Measurements from ENCODE around the gene C2orf76. TPM values are rescaled to one million over a fixed set of nuclear protein-coding genes. Genes with fewer than 3 reads are reported as not detected.

The C2orf76 gene
- total RNA-seq, 4 donors from 2014 or later: 2.9 to 11.3 TPM; not detected in 2

DNA sequence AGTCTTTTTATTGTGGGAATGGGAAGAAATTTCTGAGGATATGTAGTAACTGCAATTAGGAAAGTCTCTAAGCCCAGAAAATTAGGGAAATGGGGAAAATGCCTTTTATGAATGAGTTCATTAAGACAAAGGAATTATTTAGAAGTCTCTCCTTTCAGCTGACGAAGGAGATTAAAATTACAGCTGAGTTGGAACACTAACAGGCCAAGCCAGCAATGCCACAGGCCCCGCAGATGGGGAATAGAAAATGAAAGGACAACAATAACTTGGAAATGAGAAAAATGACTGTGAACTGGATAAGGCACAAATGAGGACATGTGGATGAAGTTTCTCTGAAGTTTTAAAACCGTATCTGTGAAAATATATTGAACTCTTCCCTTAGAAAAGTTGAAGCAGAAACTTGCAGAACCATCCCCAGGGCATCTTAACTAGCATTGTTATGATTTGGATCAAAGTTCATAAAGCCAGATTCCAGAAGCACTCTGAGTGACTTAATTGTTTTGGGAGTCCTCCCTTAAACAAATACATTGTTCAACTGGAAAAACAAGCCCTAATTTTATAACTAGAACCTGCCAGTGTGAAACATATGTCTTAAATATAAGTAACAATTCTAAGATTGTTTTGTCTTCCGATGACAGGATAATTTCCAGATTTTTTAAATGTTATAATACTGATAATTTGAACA lies 51.3 kb downstream of the C2orf76 start:
- Histone ChIP-seq H3K4me3 (no peak overlapping the region), H3K36me3 (no peaks in the 10 kb centered on the region), H3K4me1 (peaks cover 0 to 39% (median 8%) of the 10 kb centered on the region in 4 donors), H3K27me3 (no peaks in the 10 kb centered on the region), H3K9me3 (no peaks in the 10 kb centered on the region), H3K27ac (peak overlapping the region; percentile 50 to 79 (median 61))
- in situ Hi-C loops (cut with MboI; ENCODE audit: low pct_ligation_motif_present in 1 of 4, low pct_unique_long_range_greater_than_20kb in 1 of 4, low sequenced_read_pairs in 3 of 4): no loop called here
- no peak for TF ChIP-seq POLR2AphosphoS5 (IDR thresholded peaks at IDR 0.05)
- TF ChIP-seq EP300 (IDR thresholded peaks at IDR 0.05; ENCODE audit: low read depth): no peak
- TF ChIP-seq POLR2A (IDR thresholded peaks at IDR 0.05): no peak
- TF ChIP-seq, protein P1, sequence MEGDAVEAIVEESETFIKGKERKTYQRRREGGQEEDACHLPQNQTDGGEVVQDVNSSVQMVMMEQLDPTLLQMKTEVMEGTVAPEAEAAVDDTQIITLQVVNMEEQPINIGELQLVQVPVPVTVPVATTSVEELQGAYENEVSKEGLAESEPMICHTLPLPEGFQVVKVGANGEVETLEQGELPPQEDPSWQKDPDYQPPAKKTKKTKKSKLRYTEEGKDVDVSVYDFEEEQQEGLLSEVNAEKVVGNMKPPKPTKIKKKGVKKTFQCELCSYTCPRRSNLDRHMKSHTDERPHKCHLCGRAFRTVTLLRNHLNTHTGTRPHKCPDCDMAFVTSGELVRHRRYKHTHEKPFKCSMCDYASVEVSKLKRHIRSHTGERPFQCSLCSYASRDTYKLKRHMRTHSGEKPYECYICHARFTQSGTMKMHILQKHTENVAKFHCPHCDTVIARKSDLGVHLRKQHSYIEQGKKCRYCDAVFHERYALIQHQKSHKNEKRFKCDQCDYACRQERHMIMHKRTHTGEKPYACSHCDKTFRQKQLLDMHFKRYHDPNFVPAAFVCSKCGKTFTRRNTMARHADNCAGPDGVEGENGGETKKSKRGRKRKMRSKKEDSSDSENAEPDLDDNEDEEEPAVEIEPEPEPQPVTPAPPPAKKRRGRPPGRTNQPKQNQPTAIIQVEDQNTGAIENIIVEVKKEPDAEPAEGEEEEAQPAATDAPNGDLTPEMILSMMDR (IDR thresholded peaks at IDR 0.05): no peak
- DNase-seq: no peak
- WGBS, 2 donors (ENCODE audit: low coverage in 1 of 2): 45 to 56% methylated on average over 2 to 4 of the region's 4 CpGs
- intact Hi-C loops (cut with DNase I; ENCODE audit: low total_unique reads): no loop called here

DNA sequence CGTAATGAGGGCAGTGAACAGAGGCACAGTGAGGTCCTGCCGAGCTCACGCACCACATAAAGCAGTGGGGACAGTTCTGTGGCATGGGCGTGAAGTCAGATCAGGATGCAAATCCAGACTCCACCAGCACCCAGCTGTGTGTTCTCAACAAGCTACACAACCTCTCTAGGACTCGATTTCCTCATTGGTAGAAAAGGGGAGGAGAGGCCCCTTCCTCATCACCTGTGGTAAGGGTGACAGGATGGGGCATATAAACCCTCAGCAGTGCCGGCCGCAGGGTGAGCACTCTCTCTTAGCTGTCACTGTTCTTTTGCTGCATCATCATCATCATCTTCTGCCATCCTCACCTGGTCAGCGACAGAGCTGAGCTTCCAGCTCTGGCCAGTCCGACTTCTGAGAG lies 54.8 kb downstream of the C2orf76 start:
- Histone ChIP-seq H3K9me3 (no peaks in the 10 kb centered on the region), H3K36me3 (no peaks in the 10 kb centered on the region), H3K27me3 (no peaks in the 10 kb centered on the region), H3K4me1 (peaks cover 0 to 40% (median 12%) of the 10 kb centered on the region in 4 donors), H3K4me3 (no peak overlapping the region), H3K27ac (no peak overlapping the region)
- 82 to 100% methylated on average over 2 to 9 of the region's 9 CpGs for WGBS, 2 donors (ENCODE audit: low coverage in 1 of 2)
- DNase-seq: no peak
- in situ Hi-C loops (cut with MboI; ENCODE audit: low pct_ligation_motif_present in 1 of 4, low pct_unique_long_range_greater_than_20kb in 1 of 4, low sequenced_read_pairs in 3 of 4): no loop called here
- intact Hi-C loops (cut with DNase I; ENCODE audit: low total_unique reads): no loop called here
- TF ChIP-seq EP300 (IDR thresholded peaks at IDR 0.05; ENCODE audit: low read depth) (no peak), POLR2AphosphoS5 (IDR thresholded peaks at IDR 0.05) (no peak), POLR2A (IDR thresholded peaks at IDR 0.05) (no peak)
- TF ChIP-seq, protein P1 (IDR thresholded peaks at IDR 0.05): no peak

DNA sequence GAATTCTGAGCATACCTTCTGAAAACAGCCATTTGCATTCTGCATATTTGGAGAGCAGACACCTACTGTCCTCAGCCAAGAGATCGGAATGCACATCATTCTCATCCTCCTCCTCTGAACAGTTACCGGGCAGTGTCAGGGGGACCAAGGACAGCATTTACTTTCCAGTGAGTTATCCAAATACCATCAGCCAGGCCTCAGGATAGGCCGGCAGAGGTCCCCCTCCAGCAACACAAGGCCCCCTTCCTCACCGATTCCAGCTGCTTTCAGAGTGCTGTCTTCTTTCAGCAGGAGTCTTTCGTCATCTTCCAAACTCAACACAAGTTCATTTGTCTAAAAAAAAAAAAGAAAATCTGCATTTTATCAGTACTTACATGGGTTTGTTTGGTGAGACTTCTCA lies 55.3 kb downstream of the C2orf76 start:
- no peaks in the 10 kb centered on the region for H3K27me3 ChIP-seq
- no peak overlapping the region for H3K27ac ChIP-seq
- no peaks in the 10 kb centered on the region for H3K9me3 ChIP-seq
- H3K4me3 ChIP-seq: no peak overlapping the region
- in situ Hi-C loops (cut with MboI; ENCODE audit: low pct_ligation_motif_present in 1 of 4, low pct_unique_long_range_greater_than_20kb in 1 of 4, low sequenced_read_pairs in 3 of 4) (no loop called here), intact Hi-C loops (cut with DNase I; ENCODE audit: low total_unique reads) (no loop called here)
- TF ChIP-seq POLR2A (IDR thresholded peaks at IDR 0.05): no peak
- DNase-seq: no peak
- WGBS, 2 donors (ENCODE audit: low coverage in 1 of 2): 75% methylated on average over 5 of the region's 5 CpGs; no CpG with 5 or more reads in 1 of the 2 donors
- H3K36me3 ChIP-seq: no peaks in the 10 kb centered on the region
- H3K4me1 ChIP-seq: peaks cover 0 to 40% (median 13%) of the 10 kb centered on the region in 4 donors

DNA sequence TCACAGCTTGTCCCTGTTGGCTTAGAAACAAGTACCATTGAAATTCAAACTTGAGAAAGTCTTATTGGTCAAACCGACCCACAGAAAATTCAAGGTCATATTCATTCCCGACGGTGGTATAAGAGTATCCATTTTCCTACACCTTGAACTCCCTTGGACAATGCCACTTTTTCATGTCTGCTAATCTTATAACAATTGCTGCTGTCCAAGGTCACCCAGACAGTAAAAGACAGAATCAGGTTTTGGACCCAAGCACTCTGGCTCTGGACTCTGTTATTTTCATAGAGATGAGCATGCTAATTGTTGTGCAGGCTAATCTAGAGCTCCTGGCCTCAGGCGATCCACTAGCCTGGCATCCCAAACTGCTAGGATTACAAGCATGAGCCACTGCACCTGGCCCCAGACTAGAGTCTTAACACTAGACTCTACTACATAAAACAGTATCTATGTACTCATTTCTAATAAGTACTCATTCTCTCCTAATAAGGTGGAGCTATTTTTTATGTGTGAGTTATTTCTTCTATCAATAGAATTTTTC lies 57.8 kb downstream of the C2orf76 start:
- no peaks in the 10 kb centered on the region for H3K9me3 ChIP-seq
- in situ Hi-C loops (cut with MboI; ENCODE audit: low pct_ligation_motif_present in 1 of 4, low pct_unique_long_range_greater_than_20kb in 1 of 4, low sequenced_read_pairs in 3 of 4): no loop called here
- intact Hi-C loops (cut with DNase I; ENCODE audit: low total_unique reads): no loop called here
- H3K27ac ChIP-seq: no peak overlapping the region
- peaks cover 3 to 44% (median 14%) of the 10 kb centered on the region in 4 donors for H3K4me1 ChIP-seq
- H3K36me3 ChIP-seq: no peaks in the 10 kb centered on the region
- no peaks in the 10 kb centered on the region for H3K27me3 ChIP-seq
- no peak for DNase-seq
- WGBS, 2 donors (ENCODE audit: low coverage in 1 of 2): 85 to 93% methylated on average over 4 of the region's 4 CpGs
- H3K4me3 ChIP-seq: no peak overlapping the region
- TF ChIP-seq EP300 (IDR thresholded peaks at IDR 0.05; ENCODE audit: low read depth) (no peak), POLR2AphosphoS5 (IDR thresholded peaks at IDR 0.05) (no peak)

DNA sequence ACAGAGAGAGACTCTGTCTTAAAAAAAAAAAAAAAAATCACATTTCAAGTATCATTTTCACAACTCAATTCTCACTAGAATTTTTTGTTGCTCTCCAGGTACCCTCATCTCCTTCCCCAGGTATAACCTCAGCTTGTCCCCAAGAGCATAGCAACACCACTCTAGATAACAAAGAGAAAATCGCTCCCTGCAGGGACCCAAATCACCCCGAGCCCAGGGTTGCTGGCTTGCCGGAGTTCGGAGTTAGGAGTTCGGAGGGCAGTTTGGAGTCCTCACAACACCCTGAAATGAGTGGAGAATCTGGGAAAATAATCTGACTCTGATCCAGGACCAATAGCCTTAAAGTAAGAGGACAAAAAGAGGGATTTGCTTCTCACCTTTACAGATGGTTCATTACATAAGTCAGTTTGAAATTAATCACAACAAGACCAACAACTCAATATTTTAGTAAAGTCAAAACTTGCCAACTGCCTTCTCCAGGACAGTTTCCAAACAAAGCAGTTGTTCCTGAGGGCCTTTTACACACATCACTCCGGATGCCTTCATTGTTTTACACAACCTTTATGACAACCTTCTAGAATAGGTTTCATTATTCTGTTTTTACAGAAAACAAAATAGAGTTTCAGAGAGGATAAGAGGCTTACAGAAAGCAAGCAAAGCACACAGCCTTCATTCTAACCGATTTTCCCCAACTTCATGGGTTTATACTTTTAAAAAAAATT lies 59.1 kb downstream of the C2orf76 start:
- no peak for DNase-seq
- Histone ChIP-seq H3K36me3 (no peaks in the 10 kb centered on the region), H3K4me3 (no peak overlapping the region), H3K4me1 (peaks cover 3 to 32% (median 14%) of the 10 kb centered on the region in 4 donors), H3K27ac (no peak overlapping the region), H3K27me3 (no peaks in the 10 kb centered on the region), H3K9me3 (no peaks in the 10 kb centered on the region)
- no peak for TF ChIP-seq POLR2A (IDR thresholded peaks at IDR 0.05)
- TF ChIP-seq, protein P1 (IDR thresholded peaks at IDR 0.05): no peak
- TF ChIP-seq EP300 (IDR thresholded peaks at IDR 0.05; ENCODE audit: low read depth): no peak
- no peak for TF ChIP-seq POLR2AphosphoS5 (IDR thresholded peaks at IDR 0.05)
- intact Hi-C loops (cut with DNase I; ENCODE audit: low total_unique reads): no loop called here
- WGBS, 2 donors (ENCODE audit: low coverage in 1 of 2): 80 to 81% methylated on average over 7 of the region's 7 CpGs
- in situ Hi-C loops (cut with MboI; ENCODE audit: low pct_ligation_motif_present in 1 of 4, low pct_unique_long_range_greater_than_20kb in 1 of 4, low sequenced_read_pairs in 3 of 4): no loop called here
